Lower lobe of right lung (tissue), 2 donors: ENCODE data around the gene LZTFL1. TPM values are rescaled to one million over a fixed set of nuclear protein-coding genes. Genes with fewer than 3 reads are reported as not detected.
"Not testable (repeated sequence)": the region's sequence is repeated elsewhere in the genome, so short reads cannot be mapped to it uniquely, and the experiment has no call there.

ENCODE experiments used
- ATAC-seq, 2 donors: fragments of 200-7000 bp; cut with Tn5 transposase; one replicate each; pipeline ENCODE4 v1.9.1; 2020 to 2022; ENCODE audit warnings: mild to moderate bottlenecking in 2 of 2, moderate library complexity in 2 of 2
- DNase-seq: peaks from one replicate; pipeline ENCODE4 v3.0.0-alpha.2; 2020
- H3K27ac ChIP-seq: fragments of 200-600 bp; one replicate; pipeline ENCODE4 v1.8.0; 2022
- H3K27me3 ChIP-seq: fragments of 200-600 bp; one replicate; pipeline ENCODE4 v1.8.0; 2022; ENCODE audit warnings: low read depth
- H3K36me3 ChIP-seq: fragments of 200-600 bp; one replicate; pipeline ENCODE4 v1.8.0; 2022; ENCODE audit warnings: mild to moderate bottlenecking
- H3K4me1 ChIP-seq: fragments of 200-600 bp; one replicate; pipeline ENCODE4 v1.8.0; 2022
- H3K4me3 ChIP-seq: fragments of 200-600 bp; one replicate; pipeline ENCODE4 v1.8.0; 2022; ENCODE audit warnings: mild to moderate bottlenecking
- H3K9me3 ChIP-seq: fragments of 200-600 bp; one replicate; pipeline ENCODE4 v1.8.0; 2022
- CTCF ChIP-seq: fragments of 200-600 bp; IDR thresholded peaks from one replicate; pipeline ENCODE4 v1.8.0; 2022; ENCODE audit warnings: antibody characterized with exemption, mild to moderate bottlenecking
- intact Hi-C: fragments of 100-400 bp; cut with DNase I; formaldehyde crosslinking; loops from one replicate; pipeline ENCODE4 v1.11.0; 2022
- total RNA-seq: library from RNA; stranded (reverse); fragmentation: NEBNext Ultra II Directional; extraction: Animal tissue kit (Norgen Biotek cat#: 25700); gene quantifications from one replicate; pipeline ENCODE4 v1.2.1, GENCODE V29; 2021
- donor health status: DM: no; HTN: yes; CAD: no; lungs with severe emphysema.

The LZTFL1 gene
- total RNA-seq, 1 donor from 2014 or later, result 26.8 TPM

GRCh38 chr3:45864760-45865519, 23.0 kb upstream of the LZTFL1 start:
- intact Hi-C loops, result no loop called here
- H3K4me3 ChIP-seq, result no peak overlapping the region

GRCh38 chr3:45861043-45861719, 19.3 kb upstream of the LZTFL1 start:
- intact Hi-C loops, result no loop called here
- no peak for TF ChIP-seq CTCF
- Histone ChIP-seq H3K27ac (no peak overlapping the region), H3K9me3 (peaks cover 5% of the 10 kb centered on the region), H3K36me3 (no peaks in the 10 kb centered on the region), H3K27me3 (no peaks in the 10 kb centered on the region), H3K4me1 (no peaks in the 10 kb centered on the region), H3K4me3 (no peak overlapping the region)
- ATAC-seq (no peak), DNase-seq (no peak)

More at GRCh38 chr3:45864760-45865519, 23.0 kb upstream of the LZTFL1 start:
- H3K27me3 ChIP-seq, result no peaks in the 10 kb centered on the region
- TF ChIP-seq CTCF, result no peak
- no peaks in the 10 kb centered on the region for H3K36me3 ChIP-seq
- H3K4me1 ChIP-seq, result no peaks in the 10 kb centered on the region
- DNase-seq, result no peak
- ATAC-seq, result no peak
- no peak overlapping the region for H3K27ac ChIP-seq
- H3K9me3 ChIP-seq, result peaks cover 5% of the 10 kb centered on the region

- H3K9me3 ChIP-seq, result peaks cover 5% of the 10 kb centered on the region
- intact Hi-C loops, result no loop called here
- H3K27ac ChIP-seq, result no peak overlapping the region
- no peaks in the 10 kb centered on the region for H3K4me1 ChIP-seq
- no peak for DNase-seq
- no peak for TF ChIP-seq CTCF
- ATAC-seq, result no peak
- H3K4me3 ChIP-seq, result no peak overlapping the region
- H3K27me3 ChIP-seq, result no peaks in the 10 kb centered on the region
- H3K36me3 ChIP-seq, result no peaks in the 10 kb centered on the region
Measured at GRCh38 chr3:45860481-45860880, 18.6 kb upstream of the LZTFL1 start.

GRCh38 chr3:45858809-45859543, 17.1 kb upstream of the LZTFL1 start:
- Histone ChIP-seq H3K36me3 (no peaks in the 10 kb centered on the region), H3K9me3 (peaks cover 5% of the 10 kb centered on the region), H3K27me3 (no peaks in the 10 kb centered on the region), H3K27ac (no peak overlapping the region), H3K4me3 (no peak overlapping the region), H3K4me1 (no peaks in the 10 kb centered on the region)
- TF ChIP-seq CTCF, result no peak
- intact Hi-C loops, result no loop called here
- ATAC-seq (no peak), DNase-seq (no peak)

DNA sequence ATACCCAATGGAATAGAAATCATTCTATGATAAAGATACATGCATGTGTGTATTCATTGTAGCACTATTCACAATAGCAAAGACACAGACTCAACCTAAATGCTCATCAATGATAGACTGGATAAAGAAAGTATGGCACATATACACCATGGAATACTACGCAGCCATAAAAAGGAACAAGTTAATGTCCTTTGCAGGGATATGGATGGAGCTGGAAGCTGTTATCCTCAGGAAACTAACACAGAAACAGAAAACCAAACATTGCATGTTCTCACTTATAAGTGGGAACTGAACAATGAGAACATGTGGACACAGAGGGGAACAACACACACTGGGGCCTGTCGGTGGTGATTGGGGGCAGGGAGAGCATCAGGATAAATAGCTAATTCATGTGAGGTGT, 15.1 kb upstream of the LZTFL1 start:
- H3K9me3 ChIP-seq, H3K27me3 ChIP-seq, H3K4me3 ChIP-seq, H3K27ac ChIP-seq, H3K36me3 ChIP-seq, H3K4me1 ChIP-seq, ATAC-seq, DNase-seq, intact Hi-C loops: not testable (repeated sequence)

GRCh38 chr3:45856323-45856722, 14.4 kb upstream of the LZTFL1 start:
- H3K9me3 ChIP-seq, H3K36me3 ChIP-seq, ATAC-seq, H3K27me3 ChIP-seq, intact Hi-C loops, H3K4me3 ChIP-seq, H3K27ac ChIP-seq, H3K4me1 ChIP-seq, DNase-seq: not testable (repeated sequence)
